Measurements from ENCODE around the gene RAI1.

GRCh38 chr17:17710355-17710727, 29.1 kb downstream of the RAI1 start:
- no peak for TF ChIP-seq CTCF (IDR thresholded peaks at IDR 0.05)
- TF ChIP-seq POLR2A (IDR thresholded peaks at IDR 0.05), result no peak

Data from adrenal gland (tissue), 5 donors.